CD14-positive monocyte (primary cell): ENCODE measurements around the gene ZFP1. TPM values are rescaled to one million over a fixed set of nuclear protein-coding genes. Genes with fewer than 3 reads are reported as not detected.
A peak's percentile ranks its signal among the peaks of the same experiment; 100 is the strongest.

Source experiments
- DNase-seq, 3 donors: peaks; one replicate each; pipeline ENCODE4 v3.0.0-alpha.2; 2011 to 2022
- H2AFZ ChIP-seq: 2 replicates; pipeline ENCODE4 v1.6.0; 2012; ENCODE audit warnings: mild to moderate bottlenecking, low read depth, low read length, inconsistent platforms; ENCODE audit not compliant: insufficient read depth, poor library complexity, severe bottlenecking
- H3K27ac ChIP-seq, 2 donors: 1 replicate in 1 of 2; 2 replicates in 1 of 2; pipeline ENCODE4 v1.5.1; 2012 to 2013; ENCODE audit warnings: low read length in 2 of 2, control low read depth in 1 of 2, inconsistent platforms in 1 of 2, low read depth in 1 of 2, mild to moderate bottlenecking in 1 of 2
- H3K27me3 ChIP-seq, 2 donors: one replicate each; pipeline versions ENCODE4 v1.6.0 to v1.6.1; 2011 to 2013; ENCODE audit warnings: low read length in 2 of 2; ENCODE audit not compliant: control insufficient read depth in 2 of 2, insufficient read depth in 2 of 2
- H3K36me3 ChIP-seq, 2 donors: replicated peaks in 1 of 2; 1 replicate in 1 of 2; 2 replicates in 1 of 2; pipeline versions ENCODE4 v1.5.1 to v1.6.1; 2012 to 2013; ENCODE audit warnings: low read length in 2 of 2, control low read depth in 1 of 2, inconsistent platforms in 1 of 2, mild to moderate bottlenecking in 1 of 2; ENCODE audit not compliant: insufficient read depth in 2 of 2, control insufficient read depth in 1 of 2
- H3K4me1 ChIP-seq, 2 donors: 1 replicate in 1 of 2; 2 replicates in 1 of 2; pipeline versions ENCODE4 v1.5.1 to v1.6.1; 2012 to 2013; ENCODE audit warnings: low read length in 2 of 2, control low read depth in 1 of 2, inconsistent platforms in 1 of 2, mild to moderate bottlenecking in 1 of 2, moderate library complexity in 1 of 2; ENCODE audit not compliant: insufficient read depth in 2 of 2, control insufficient read depth in 1 of 2
- H3K4me2 ChIP-seq: replicated peaks from 2 replicates; pipeline ENCODE3; 2012; ENCODE audit warnings: low read length, moderate library complexity, mild to moderate bottlenecking; ENCODE audit not compliant: poor library complexity, severe bottlenecking; ENCODE audit errors: extremely low read depth
- H3K4me3 ChIP-seq, 3 experiments: fragments of 200-600 bp in 1 of 3; sonication (generic) in 1 of 3; replicated peaks in 1 of 3; 1 replicate in 2 of 3; 2 replicates in 1 of 3; pipeline ENCODE4 v1.5.1; 2011 to 2013; ENCODE audit warnings: low read length in 3 of 3, mild to moderate bottlenecking in 3 of 3, control low read depth in 2 of 3, low read depth in 2 of 3, inconsistent platforms in 1 of 3, moderate library complexity in 1 of 3
- H3K79me2 ChIP-seq: 2 replicates; pipeline ENCODE4 v1.6.0; 2012; ENCODE audit warnings: mild to moderate bottlenecking, control low read depth, inconsistent platforms, low read length, moderate library complexity; ENCODE audit not compliant: insufficient read depth
- H3K9ac ChIP-seq: 2 replicates; pipeline ENCODE4 v1.6.0; 2017; ENCODE audit warnings: low read length, mild to moderate bottlenecking; ENCODE audit not compliant: insufficient read depth, poor library complexity, severe bottlenecking
- H3K9me3 ChIP-seq, 2 donors: replicated peaks in 1 of 2; 1 replicate in 1 of 2; 2 replicates in 1 of 2; pipeline versions ENCODE4 v1.5.1 to v1.6.1; 2012 to 2013; ENCODE audit warnings: low read length in 2 of 2, control low read depth in 1 of 2; ENCODE audit not compliant: control insufficient read depth in 1 of 2, insufficient read depth in 1 of 2
- H4K20me1 ChIP-seq: 2 replicates; pipeline ENCODE4 v1.6.0; 2012; ENCODE audit warnings: mild to moderate bottlenecking, low read length, control low read depth, moderate library complexity; ENCODE audit not compliant: insufficient read depth
- H3K27ac Mint-ChIP-seq, 7 donors: one replicate each; pipeline ENCODE4 v1.8.0; 2020; ENCODE audit warnings: mild to moderate bottlenecking in 7 of 7, mixed read lengths in 7 of 7, moderate library complexity in 6 of 7, inconsistent platforms in 2 of 7
- H3K27me3 Mint-ChIP-seq, 3 donors: one replicate each; pipeline ENCODE4 v1.8.0; 2021 to 2022; ENCODE audit warnings: low read depth in 3 of 3, mild to moderate bottlenecking in 3 of 3, mixed read lengths in 3 of 3, moderate library complexity in 3 of 3, inconsistent platforms in 1 of 3
- H3K36me3 Mint-ChIP-seq, 2 donors: one replicate each; pipeline ENCODE4 v1.8.0; 2020; ENCODE audit warnings: mixed read lengths in 2 of 2, inconsistent platforms in 1 of 2, mild to moderate bottlenecking in 1 of 2
- H3K4me1 Mint-ChIP-seq: one replicate; pipeline ENCODE4 v1.8.0; 2020; ENCODE audit warnings: mild to moderate bottlenecking, mixed read lengths
- H3K4me3 Mint-ChIP-seq, 2 donors: one replicate each; pipeline ENCODE4 v1.8.0; 2020; ENCODE audit warnings: mild to moderate bottlenecking in 2 of 2, mixed read lengths in 2 of 2, moderate library complexity in 1 of 2
- H3K9me3 Mint-ChIP-seq, 7 donors: one replicate each; pipeline ENCODE4 v1.8.0; 2020 to 2022; ENCODE audit warnings: mixed read lengths in 7 of 7, mild to moderate bottlenecking in 6 of 7, moderate library complexity in 6 of 7, inconsistent platforms in 2 of 7
- WGBS: methylation state at CpG from one replicate; pipeline ENCODE4 v1.1.5; 2013; ENCODE audit warnings: missing lambda C conversion rate; ENCODE audit not compliant: insufficient coverage; 5-methylcytosine and 5-hydroxymethylcytosine counted together
- intact Hi-C, 2 donors: fragments of 100-400 bp; cut with micrococcal nuclease; formaldehyde crosslinking; loops; one replicate each; pipeline versions ENCODE4 v1.15.0 to v1.15.1; 2023
- polyA plus RNA-seq, 3 donors: library from polyadenylated mRNA; depleted of rRNA in 1 of 3; unstranded in 2 of 3; stranded (reverse) in 1 of 3; fragments of 300-500 nt in 2 of 3; fragments of >200 nt in 1 of 3; fragmentation: Illumina TruSeq in 2 of 3; gene quantifications; 1 replicate in 2 of 3; 2 replicates in 1 of 3; pipeline ENCODE4 v1.2.3, GENCODE V29; 2012 to 2021
- TF ChIP-seq, protein P1 (sequence below): fragments of 200-600 bp; IDR thresholded peaks from one replicate; pipeline ENCODE4 v1.8.0; 2022; ENCODE audit warnings: antibody characterized with exemption, mild to moderate bottlenecking

ZFP1 gene
- polyA plus RNA-seq, 3 donors = 1.8 to 4.0 (median 3.4) TPM

DNA sequence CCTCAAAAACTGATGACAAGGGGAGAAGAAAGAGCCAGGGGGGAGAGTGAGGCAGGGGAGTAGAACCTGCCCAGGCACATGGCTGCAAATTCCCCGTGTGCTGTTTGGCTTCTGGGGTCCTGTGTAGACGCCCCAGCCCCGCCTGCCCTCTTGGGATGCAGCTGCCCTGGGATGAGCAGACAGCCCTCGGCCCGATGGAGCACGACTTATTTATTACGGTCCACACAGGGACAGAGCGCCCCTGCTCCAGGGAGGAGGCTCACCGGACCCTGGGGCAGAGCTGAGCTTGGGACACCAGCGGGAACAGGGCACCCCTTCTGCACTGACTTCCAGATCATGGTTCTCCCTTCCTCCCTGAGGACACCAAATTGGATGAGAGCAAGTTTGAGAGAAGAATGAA lies 40.8 kb upstream of the ZFP1 start:
- Histone ChIP-seq H3K4me1 (peaks cover 87% of the 10 kb centered on the region in 2 donors), H4K20me1 (no peaks in the 10 kb centered on the region), H3K4me3 (no peak overlapping the region), H3K36me3 (no peaks in the 10 kb centered on the region), H3K4me2 (no peak overlapping the region), H2AFZ (no peak overlapping the region), H3K9ac (no peak overlapping the region), H3K27ac (peak overlapping the region in 1 of 2 donors; percentile 10), H3K79me2 (peaks cover 4% of the 10 kb centered on the region), H3K27me3 (peaks cover 0 to 9% of the 10 kb centered on the region in 2 donors), H3K9me3 (no peaks in the 10 kb centered on the region)
- peaks cover 16 to 42% of the 10 kb centered on the region in 2 donors for H3K36me3 Mint-ChIP-seq
- no peak overlapping the region for H3K4me3 Mint-ChIP-seq
- 97% methylated on average over 8 of the region's 10 CpGs for WGBS
- H3K9me3 Mint-ChIP-seq = peaks cover 0 to 4% (median 0%) of the 10 kb centered on the region in 7 donors
- peaks cover 9 to 14% (median 13%) of the 10 kb centered on the region in 3 donors for H3K27me3 Mint-ChIP-seq
- intact Hi-C loops = no loop called here
- H3K27ac Mint-ChIP-seq = peak overlapping the region in 1 of 7 donors; percentile 83
- TF ChIP-seq, protein P1, sequence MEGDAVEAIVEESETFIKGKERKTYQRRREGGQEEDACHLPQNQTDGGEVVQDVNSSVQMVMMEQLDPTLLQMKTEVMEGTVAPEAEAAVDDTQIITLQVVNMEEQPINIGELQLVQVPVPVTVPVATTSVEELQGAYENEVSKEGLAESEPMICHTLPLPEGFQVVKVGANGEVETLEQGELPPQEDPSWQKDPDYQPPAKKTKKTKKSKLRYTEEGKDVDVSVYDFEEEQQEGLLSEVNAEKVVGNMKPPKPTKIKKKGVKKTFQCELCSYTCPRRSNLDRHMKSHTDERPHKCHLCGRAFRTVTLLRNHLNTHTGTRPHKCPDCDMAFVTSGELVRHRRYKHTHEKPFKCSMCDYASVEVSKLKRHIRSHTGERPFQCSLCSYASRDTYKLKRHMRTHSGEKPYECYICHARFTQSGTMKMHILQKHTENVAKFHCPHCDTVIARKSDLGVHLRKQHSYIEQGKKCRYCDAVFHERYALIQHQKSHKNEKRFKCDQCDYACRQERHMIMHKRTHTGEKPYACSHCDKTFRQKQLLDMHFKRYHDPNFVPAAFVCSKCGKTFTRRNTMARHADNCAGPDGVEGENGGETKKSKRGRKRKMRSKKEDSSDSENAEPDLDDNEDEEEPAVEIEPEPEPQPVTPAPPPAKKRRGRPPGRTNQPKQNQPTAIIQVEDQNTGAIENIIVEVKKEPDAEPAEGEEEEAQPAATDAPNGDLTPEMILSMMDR = no peak
- no peak for DNase-seq
- H3K4me1 Mint-ChIP-seq = peaks cover 83% of the 10 kb centered on the region

DNA sequence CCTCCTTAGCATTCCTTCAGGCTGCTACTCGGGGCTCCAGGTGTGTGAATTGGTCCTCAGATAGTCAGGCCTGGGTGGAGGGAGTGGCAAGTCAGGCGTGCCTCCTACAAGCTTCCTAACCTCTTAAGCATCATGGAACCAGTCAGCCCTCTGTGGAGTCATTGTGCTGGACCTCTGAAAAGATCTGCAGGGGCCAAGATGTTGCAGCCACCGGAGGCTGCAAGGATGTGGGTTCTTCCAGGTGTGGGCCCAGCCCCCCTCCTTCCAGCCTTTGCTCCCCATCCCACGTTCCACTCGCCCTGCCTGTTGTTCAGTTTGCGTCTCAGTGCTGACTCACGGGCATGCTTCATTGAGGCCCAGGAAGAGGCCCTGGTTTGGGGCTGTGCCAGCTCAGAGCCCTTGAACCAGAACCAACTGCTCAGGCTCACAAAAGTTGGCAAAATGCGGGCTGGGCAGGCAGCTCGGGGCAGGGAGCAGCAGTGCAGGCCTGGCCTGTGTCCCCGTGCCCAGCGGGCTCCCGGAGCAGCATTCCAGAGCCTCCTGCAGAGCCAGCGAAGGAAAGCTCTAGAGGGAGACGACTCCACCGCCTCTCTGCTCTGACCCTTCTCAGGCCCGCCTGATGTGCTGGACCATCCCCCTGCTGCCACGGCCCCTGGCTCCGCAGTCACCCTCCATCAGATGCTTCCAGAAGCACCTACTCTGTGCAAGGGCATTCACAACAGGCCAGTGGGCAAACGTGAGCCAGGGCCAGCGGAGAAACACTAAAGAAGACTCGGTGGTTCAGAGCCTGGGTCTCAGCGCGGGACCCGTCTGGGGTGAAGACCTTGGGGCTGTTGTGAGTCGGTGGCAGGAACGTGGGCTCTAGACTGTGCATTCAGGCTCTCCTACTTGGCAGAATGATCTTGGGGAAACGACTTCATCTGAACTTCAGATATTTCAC lies 39.3 kb upstream of the ZFP1 start:
- Mint-ChIP-seq H3K9me3 (peaks cover 0 to 6% (median 0%) of the 10 kb centered on the region in 7 donors), H3K27me3 (peaks cover 22 to 29% (median 26%) of the 10 kb centered on the region in 3 donors), H3K4me3 (peak overlapping the region; percentile 43 to 75), H3K36me3 (peaks cover 14 to 36% of the 10 kb centered on the region in 2 donors), H3K4me1 (peaks cover 88% of the 10 kb centered on the region), H3K27ac (peak overlapping the region; percentile 72 to 92 (median 88))
- H3K36me3 ChIP-seq = no peaks in the 10 kb centered on the region
- H3K27me3 ChIP-seq = peaks cover 0 to 23% of the 10 kb centered on the region in 2 donors
- WGBS = 13% methylated on average over 18 of the region's 27 CpGs
- peak overlapping the region in 1 of 3 experiments; percentile 54 for H3K4me3 ChIP-seq
- peak overlapping the region; percentile 74 for H2AFZ ChIP-seq
- peaks cover 87 to 88% of the 10 kb centered on the region in 2 donors for H3K4me1 ChIP-seq
- intact Hi-C loops = no loop called here
- no peaks in the 10 kb centered on the region for H3K9me3 ChIP-seq
- H3K79me2 ChIP-seq = peaks cover 4% of the 10 kb centered on the region
- TF ChIP-seq, protein P1 = no peak
- H3K27ac ChIP-seq = peak overlapping the region; percentile 59 to 79
- DNase-seq = peak; percentile 72 to 77 (median 77)
- H3K9ac ChIP-seq = peak overlapping the region; percentile 51
- peak overlapping the region; percentile 58 for H3K4me2 ChIP-seq
- no peaks in the 10 kb centered on the region for H4K20me1 ChIP-seq
